HepG2 (cell line): Measurements from ENCODE around the gene TOB2. TPM values are rescaled to one million over a fixed set of nuclear protein-coding genes. Genes with fewer than 3 reads are reported as not detected.

ENCODE experiments used
- ARID4A ChIP-seq: sonication (generic); formaldehyde crosslinking; IDR thresholded peaks from 2 replicates; pipeline ENCODE4 v1.5.0; 2020; ENCODE audit warnings: mild to moderate bottlenecking, missing genetic modification reagents, borderline replicate concordance
- PITX1 ChIP-seq: sonication (generic); formaldehyde crosslinking; IDR thresholded peaks from 2 replicates; pipeline ENCODE4 v1.5.1; 2020; ENCODE audit warnings: mild to moderate bottlenecking, missing genetic modification reagents
- TBP ChIP-seq: sonication (generic); formaldehyde crosslinking; IDR thresholded peaks from 2 replicates; pipeline ENCODE4 v1.5.0; 2020; ENCODE audit warnings: missing genetic modification reagents
- TRAFD1 ChIP-seq: sonication (generic); formaldehyde crosslinking; IDR thresholded peaks from 2 replicates; pipeline ENCODE4 v1.5.1; 2020; ENCODE audit warnings: missing genetic modification reagents, mild to moderate bottlenecking, borderline replicate concordance
- ZBTB33 ChIP-seq: sonication (generic); formaldehyde crosslinking; IDR thresholded peaks from 2 replicates; pipeline ENCODE4 v1.4.0; 2020; ENCODE audit warnings: missing genetic modification reagents
- ZBTB37 ChIP-seq: sonication (generic); formaldehyde crosslinking; IDR thresholded peaks from 2 replicates; pipeline ENCODE4 v1.4.0; 2020; ENCODE audit warnings: mild to moderate bottlenecking, missing genetic modification reagents
- ZHX1 ChIP-seq: sonication (generic); formaldehyde crosslinking; IDR thresholded peaks from 2 replicates; pipeline ENCODE4 v1.8.1; 2022; ENCODE audit warnings: low read depth, mild to moderate bottlenecking, missing genetic modification reagents
- ZNF121 ChIP-seq: sonication (generic); formaldehyde crosslinking; IDR thresholded peaks from 2 replicates; pipeline ENCODE4 v1.5.0; 2020; ENCODE audit warnings: mild to moderate bottlenecking, missing genetic modification reagents
- ZNF24 ChIP-seq: fragments of 450-650 bp; IDR thresholded peaks from 2 replicates; pipeline ENCODE4 v1.6.1; 2017; ENCODE audit warnings: antibody characterized with exemption, mild to moderate bottlenecking
- ZNF432 ChIP-seq: sonication (generic); formaldehyde crosslinking; IDR thresholded peaks from 2 replicates; pipeline ENCODE4 v1.5.0; 2020; ENCODE audit warnings: missing genetic modification reagents, mild to moderate bottlenecking, borderline replicate concordance
- ZNF691 ChIP-seq: sonication (generic); formaldehyde crosslinking; IDR thresholded peaks from 2 replicates; pipeline ENCODE4 v1.4.0; 2020; ENCODE audit warnings: missing genetic modification reagents, low read depth, mild to moderate bottlenecking, borderline replicate concordance
- ZNF770 ChIP-seq: sonication (generic); formaldehyde crosslinking; IDR thresholded peaks from 2 replicates; pipeline ENCODE4 v1.5.0; 2020; ENCODE audit warnings: mild to moderate bottlenecking, missing genetic modification reagents
- polyA plus RNA-seq, 8 experiments: library from polyadenylated mRNA; depleted of rRNA in 3 of 8; stranded (reverse) in 7 of 8; unstranded in 1 of 8; fragments of >200 nt; fragmentation: Illumina TruSeq in 4 of 8; extraction: Trizol in 4 of 8; gene quantifications; 2 replicates each; pipeline versions ENCODE4 v1.2.1 to v1.2.3, GENCODE V29; 2011 to 2016; ENCODE audit warnings: low read depth in 4 of 8, missing spikeins in 1 of 8, mixed read lengths in 1 of 8; ENCODE audit not compliant: insufficient read depth in 1 of 8
- total RNA-seq, 5 experiments: library from RNA; depleted of rRNA; stranded (reverse); fragments of >200 nt; fragmentation: Illumina TruSeq; extraction: Trizol; gene quantifications; 2 replicates each; pipeline ENCODE4 v1.2.3, GENCODE V29; 2016; ENCODE audit warnings: low read depth in 1 of 5

TOB2 gene
- total and polyA plus RNA-seq, 2 of the 13 experiments (the other 11 are each of a cell fraction or from before 2014, with no cell fraction given) = 12.2 to 13.7 TPM

- TF ChIP-seq ZNF691 (CRISPR knock-in tag) (no peak), ZNF24 (no peak), ZHX1 (CRISPR knock-in tag) (peak; percentile 86; the same call in 1 of the 2 replicates), ZNF770 (CRISPR knock-in tag) (peak; percentile 36; the same call in 1 of the 2 replicates), ZNF121 (CRISPR knock-in tag) (0 out of 2 replicates have a peak, but pooled peaks have one; percentile 21), TRAFD1 (CRISPR knock-in tag) (peak; percentile 36; the same call in 1 of the 2 replicates), TBP (CRISPR knock-in tag) (no peak), ARID4A (peak; percentile 86; the same call in 1 of the 2 replicates), ZNF432 (CRISPR knock-in tag) (no peak), ZBTB33 (CRISPR knock-in tag) (no peak), PITX1 (CRISPR knock-in tag) (no peak), ZBTB37 (CRISPR knock-in tag) (no peak)
These were observed 1.7 kb upstream of the TOB2 start (continued) for GRCh38 chr22:41448189-41448808.
